ENCODE measurements around the gene SWAP70.

The SWAP70 gene

GRCh38 chr11:9700105-9700801 lies 36.4 kb downstream of the SWAP70 start:
- Histone ChIP-seq H3K36me3 (ENCODE audit: control insufficient read depth, low read length) (peaks cover 87% of the 10 kb centered on the region), H3K9me2 (replicated peaks; ENCODE audit: control insufficient read depth, low read length) (no peaks in the 10 kb centered on the region), H3K4me1 (ENCODE audit: control insufficient read depth, low read length) (peaks cover 94% of the 10 kb centered on the region), H3F3A (ENCODE audit: control insufficient read depth, insufficient read depth) (peaks cover 59% of the 10 kb centered on the region), H3K4me3 (ENCODE audit: low read length) (peak overlapping the region; percentile 39), H3K27ac (ENCODE audit: low read depth, low read length) (peak overlapping the region; percentile 97), H3K27me3 (ENCODE audit: control insufficient read depth, low read length) (no peaks in the 10 kb centered on the region), H3K9me3 (ENCODE audit: control insufficient read depth, insufficient read depth, low read length) (no peaks in the 10 kb centered on the region), H4K20me1 (ENCODE audit: control insufficient read depth, insufficient read depth, low read depth, low read length) (no peaks in the 10 kb centered on the region; the same call in 1 of the 2 replicates), H3K4me2 (ENCODE audit: low read length) (peak overlapping the region; percentile 65), H3K79me2 (ENCODE audit: control insufficient read depth, low read length) (peaks cover 98% of the 10 kb centered on the region)
- TF ChIP-seq EZH2phosphoT487 (IDR thresholded peaks at IDR 0.05; ENCODE audit: borderline replicate concordance, low read length): no peak
- TF ChIP-seq, protein P1, sequence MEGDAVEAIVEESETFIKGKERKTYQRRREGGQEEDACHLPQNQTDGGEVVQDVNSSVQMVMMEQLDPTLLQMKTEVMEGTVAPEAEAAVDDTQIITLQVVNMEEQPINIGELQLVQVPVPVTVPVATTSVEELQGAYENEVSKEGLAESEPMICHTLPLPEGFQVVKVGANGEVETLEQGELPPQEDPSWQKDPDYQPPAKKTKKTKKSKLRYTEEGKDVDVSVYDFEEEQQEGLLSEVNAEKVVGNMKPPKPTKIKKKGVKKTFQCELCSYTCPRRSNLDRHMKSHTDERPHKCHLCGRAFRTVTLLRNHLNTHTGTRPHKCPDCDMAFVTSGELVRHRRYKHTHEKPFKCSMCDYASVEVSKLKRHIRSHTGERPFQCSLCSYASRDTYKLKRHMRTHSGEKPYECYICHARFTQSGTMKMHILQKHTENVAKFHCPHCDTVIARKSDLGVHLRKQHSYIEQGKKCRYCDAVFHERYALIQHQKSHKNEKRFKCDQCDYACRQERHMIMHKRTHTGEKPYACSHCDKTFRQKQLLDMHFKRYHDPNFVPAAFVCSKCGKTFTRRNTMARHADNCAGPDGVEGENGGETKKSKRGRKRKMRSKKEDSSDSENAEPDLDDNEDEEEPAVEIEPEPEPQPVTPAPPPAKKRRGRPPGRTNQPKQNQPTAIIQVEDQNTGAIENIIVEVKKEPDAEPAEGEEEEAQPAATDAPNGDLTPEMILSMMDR (IDR thresholded peaks at IDR 0.05; ENCODE audit: low read depth, low read length, poor library complexity, severe bottlenecking): no peak

GRCh38 chr11:9701799-9702198 lies 37.9 kb downstream of the SWAP70 start:
- Histone ChIP-seq H3K36me3 (ENCODE audit: control insufficient read depth, low read length) (peaks cover 72% of the 10 kb centered on the region), H3K4me2 (ENCODE audit: low read length) (peak overlapping the region; percentile 65), H4K20me1 (ENCODE audit: control insufficient read depth, insufficient read depth, low read depth, low read length) (no peaks in the 10 kb centered on the region; the same call in 1 of the 2 replicates), H3F3A (ENCODE audit: control insufficient read depth, insufficient read depth) (peaks cover 53% of the 10 kb centered on the region), H3K79me2 (ENCODE audit: control insufficient read depth, low read length) (peaks cover 94% of the 10 kb centered on the region), H3K9me3 (ENCODE audit: control insufficient read depth, insufficient read depth, low read length) (no peaks in the 10 kb centered on the region), H3K9me2 (replicated peaks; ENCODE audit: control insufficient read depth, low read length) (no peaks in the 10 kb centered on the region), H3K27me3 (ENCODE audit: control insufficient read depth, low read length) (no peaks in the 10 kb centered on the region), H3K4me3 (ENCODE audit: low read length) (peak overlapping the region; percentile 39), H3K27ac (ENCODE audit: low read depth, low read length) (peak overlapping the region; percentile 97), H3K4me1 (ENCODE audit: control insufficient read depth, low read length) (peaks cover 85% of the 10 kb centered on the region)
- no peak for TF ChIP-seq EZH2phosphoT487 (IDR thresholded peaks at IDR 0.05; ENCODE audit: borderline replicate concordance, low read length)
- TF ChIP-seq, protein P1 (IDR thresholded peaks at IDR 0.05; ENCODE audit: low read depth, low read length, poor library complexity, severe bottlenecking): no peak

DNA sequence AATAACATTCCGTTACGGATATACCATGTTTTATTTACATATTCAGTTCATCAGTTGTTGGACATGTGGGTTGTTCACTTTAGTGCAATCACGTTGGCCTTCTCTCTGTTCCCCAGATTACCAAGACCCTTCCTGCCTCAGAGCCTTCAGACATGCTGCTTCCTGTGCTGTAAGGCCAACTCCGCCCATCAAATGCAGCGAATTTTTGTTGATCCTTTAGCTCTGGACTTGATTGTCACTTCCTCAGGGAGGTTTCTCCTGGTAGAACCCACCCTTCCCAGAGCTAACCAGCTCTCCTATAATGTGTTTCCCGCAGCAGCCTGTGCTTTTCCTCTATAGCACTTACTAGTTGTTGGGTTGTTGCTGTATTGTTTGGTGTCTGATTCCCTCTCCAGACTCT lies 39.4 kb downstream of the SWAP70 start:
- peak overlapping the region; percentile 65 for H3K4me2 ChIP-seq (ENCODE audit: low read length)
- H3K4me1 ChIP-seq (ENCODE audit: control insufficient read depth, low read length): peaks cover 85% of the 10 kb centered on the region
- H4K20me1 ChIP-seq (ENCODE audit: control insufficient read depth, insufficient read depth, low read depth, low read length): peaks cover 5% of the 10 kb centered on the region; the same call in 1 of the 2 replicates
- H3K36me3 ChIP-seq (ENCODE audit: control insufficient read depth, low read length): peaks cover 64% of the 10 kb centered on the region
- H3K79me2 ChIP-seq (ENCODE audit: control insufficient read depth, low read length): peaks cover 96% of the 10 kb centered on the region
- no peaks in the 10 kb centered on the region for H3K9me2 ChIP-seq (replicated peaks; ENCODE audit: control insufficient read depth, low read length)
- peaks cover 51% of the 10 kb centered on the region for H3F3A ChIP-seq (ENCODE audit: control insufficient read depth, insufficient read depth)
- H3K9me3 ChIP-seq (ENCODE audit: control insufficient read depth, insufficient read depth, low read length): no peaks in the 10 kb centered on the region
- H3K27ac ChIP-seq (ENCODE audit: low read depth, low read length): peak overlapping the region; percentile 97
- TF ChIP-seq, protein P1 (IDR thresholded peaks at IDR 0.05; ENCODE audit: low read depth, low read length, poor library complexity, severe bottlenecking): no peak
- no peak for TF ChIP-seq EZH2phosphoT487 (IDR thresholded peaks at IDR 0.05; ENCODE audit: borderline replicate concordance, low read length)
- no peaks in the 10 kb centered on the region for H3K27me3 ChIP-seq (ENCODE audit: control insufficient read depth, low read length)
- H3K4me3 ChIP-seq (ENCODE audit: low read length): peak overlapping the region; percentile 39; the same call in 1 of the 2 replicates
